Measurements from ENCODE around the gene MCM7.

MCM7 gene

GRCh38 chr7:100122568-100122967 lies 21.4 kb upstream of the MCM7 start:
- no peak for DNase-seq (ENCODE audit: low spot score)

- DNase-seq (ENCODE audit: low spot score), result no peak
These were observed 20.9 kb upstream of the MCM7 start for GRCh38 chr7:100122067-100122466.

GRCh38 chr7:100120733-100121036 lies 19.5 kb upstream of the MCM7 start:
- DNase-seq (ENCODE audit: low spot score), result no peak

GRCh38 chr7:100119970-100120732 lies 19.0 kb upstream of the MCM7 start:
- peak; percentile 87 for DNase-seq (ENCODE audit: low spot score)

GRCh38 chr7:100119072-100119969 lies 18.1 kb upstream of the MCM7 start, which contains the start of the genes CNPY4 and TAF6:
Gene CNPY4 (plus strand): TSS chr7:100119634. CDS start chr7:100119745, 111 bp downstream.
Gene TAF6 (minus strand): TSS chr7:100119358. CDS start chr7:100114209, 5,149 bp downstream.
- peak; percentile 96 for DNase-seq (ENCODE audit: low spot score)

- no peak for DNase-seq (ENCODE audit: low spot score)
These were observed 17.3 kb upstream of the MCM7 start for GRCh38 chr7:100118388-100119071.

GRCh38 chr7:100115026-100115425 lies 13.8 kb upstream of the MCM7 start:
- no peak for DNase-seq (ENCODE audit: low spot score)

GRCh38 chr7:100111914-100112313 lies 10.7 kb upstream of the MCM7 start:
- DNase-seq (ENCODE audit: low spot score), result no peak

- DNase-seq (ENCODE audit: low spot score), result no peak
These were observed 10.0 kb upstream of the MCM7 start for GRCh38 chr7:100111156-100111555.

- DNase-seq (ENCODE audit: low spot score), result no peak
These were observed 8.4 kb upstream of the MCM7 start for GRCh38 chr7:100109521-100110163.

- no peak for DNase-seq (ENCODE audit: low spot score)
These were observed 6.7 kb upstream of the MCM7 start for GRCh38 chr7:100107890-100108289.

- no peak for DNase-seq (ENCODE audit: low spot score)
These were observed 6.0 kb upstream of the MCM7 start for GRCh38 chr7:100107125-100107737.

GRCh38 chr7:100106633-100107032 lies 5.4 kb upstream of the MCM7 start:
- no peak for DNase-seq (ENCODE audit: low spot score)

- DNase-seq (ENCODE audit: low spot score), result no peak
These were observed 4.3 kb upstream of the MCM7 start for GRCh38 chr7:100105534-100105933.

GRCh38 chr7:100102950-100103840 lies 2.0 kb upstream of the MCM7 start:
- DNase-seq (ENCODE audit: low spot score), result no peak

GRCh38 chr7:100100420-100101015 lies 679 bp downstream of the MCM7 start:
- peak; percentile 98 for DNase-seq (ENCODE audit: low spot score)

- no peak for DNase-seq (ENCODE audit: low spot score)
These were observed 1.7 kb downstream of the MCM7 start for GRCh38 chr7:100099452-100099851.

- DNase-seq (ENCODE audit: low spot score), result no peak
These were observed 2.3 kb downstream of the MCM7 start for GRCh38 chr7:100098913-100099312.

- no peak for DNase-seq (ENCODE audit: low spot score)
These were observed 5.5 kb downstream of the MCM7 start for GRCh38 chr7:100095704-100096103.

GRCh38 chr7:100095289-100095688 lies 5.9 kb downstream of the MCM7 start:
- DNase-seq (ENCODE audit: low spot score), result no peak

All from left forelimb (tissue), 1 donor.